Neural cell (in vitro differentiated cells): ENCODE data around the gene PNPLA1. TPM values are rescaled to one million over a fixed set of nuclear protein-coding genes. Genes with fewer than 3 reads are reported as not detected.

ENCODE experiments used
- H2AFZ ChIP-seq: fragments of 200-600, 300-800 bp; sonication (generic), shearing (Covaris generic); 2 replicates; pipeline ENCODE4 v1.6.0; 2014; ENCODE audit warnings: low read depth, mild to moderate bottlenecking, antibody characterized with exemption, low read length, moderate library complexity
- H3F3A ChIP-seq: fragments of 200-600 bp; shearing (Covaris generic); 2 replicates; pipeline ENCODE4 v1.6.1; 2016; ENCODE audit warnings: mild to moderate bottlenecking, moderate library complexity, mixed read lengths, antibody characterized with exemption, low read length; ENCODE audit not compliant: insufficient read depth, poor library complexity, severe bottlenecking
- H3K27ac ChIP-seq: fragments of 200-600, 300-800 bp; sonication (generic), shearing (Covaris generic); 2 replicates; pipeline ENCODE4 v1.5.1; 2014; ENCODE audit warnings: mild to moderate bottlenecking, low read length, moderate library complexity
- H3K27me3 ChIP-seq: fragments of 300-800, 200-600 bp; sonication (generic), shearing (Covaris generic); 2 replicates; pipeline ENCODE4 v1.6.0; 2014; ENCODE audit warnings: mild to moderate bottlenecking, low read depth, low read length, moderate library complexity; ENCODE audit not compliant: insufficient read depth
- H3K36me3 ChIP-seq: fragments of 300-800, 200-600 bp; sonication (generic), shearing (Covaris generic); 2 replicates; pipeline ENCODE4 v1.5.1; 2014; ENCODE audit warnings: mild to moderate bottlenecking, antibody characterized with exemption, low read length, moderate library complexity; ENCODE audit not compliant: insufficient read depth
- H3K4me2 ChIP-seq: fragments of 300-800, 200-600 bp; sonication (generic), shearing (Covaris generic); 2 replicates; pipeline ENCODE4 v1.6.0; 2014; ENCODE audit warnings: mild to moderate bottlenecking, low read length
- H3K4me3 ChIP-seq: fragments of 300-800, 200-600 bp; sonication (generic), shearing (Covaris generic); 2 replicates; pipeline ENCODE4 v1.5.1; 2014; ENCODE audit warnings: mild to moderate bottlenecking, low read length, moderate library complexity
- H3K79me2 ChIP-seq: fragments of 200-600 bp; shearing (Covaris generic); replicated peaks from 2 replicates; pipeline ENCODE4 v1.6.0; 2014; ENCODE audit warnings: mild to moderate bottlenecking, low read length, moderate library complexity; ENCODE audit not compliant: insufficient read depth
- H3K9ac ChIP-seq: fragments of 300-800, 200-600 bp; sonication (generic), shearing (Covaris generic); 2 replicates; pipeline ENCODE4 v1.6.1; 2016; ENCODE audit warnings: mild to moderate bottlenecking, low read length, mixed read lengths
- H3K9me2 ChIP-seq: fragments of 200-600 bp; shearing (Covaris generic); 2 replicates; pipeline ENCODE4 v1.6.1; 2016; ENCODE audit warnings: mild to moderate bottlenecking, low read length, mixed read lengths; ENCODE audit not compliant: insufficient read depth
- H3K9me3 ChIP-seq: fragments of 200-600, 300-800 bp; sonication (generic), shearing (Covaris generic); 2 replicates; pipeline ENCODE4 v1.6.1; 2016; ENCODE audit warnings: mild to moderate bottlenecking, mixed run types, low read length, moderate library complexity, mixed read lengths
- H4K20me1 ChIP-seq: fragments of 200-600 bp; shearing (Covaris generic); 2 replicates; pipeline ENCODE4 v1.6.1; 2016; ENCODE audit warnings: mild to moderate bottlenecking, mixed run types; ENCODE audit not compliant: insufficient read depth
- EP300 ChIP-seq: fragments of 450-650 bp; conservative IDR thresholded peaks from 2 replicates; pipeline ENCODE4 v1.6.1; 2014; ENCODE audit warnings: antibody characterized with exemption, mild to moderate bottlenecking, moderate library complexity; ENCODE audit not compliant: poor library complexity, severe bottlenecking
- EZH2 ChIP-seq: fragments of 200-600, 300-800 bp; shearing (Covaris generic), sonication (generic); IDR thresholded peaks from 2 replicates; pipeline ENCODE4 v1.6.1; 2014; ENCODE audit warnings: antibody characterized with exemption, low read length, borderline replicate concordance, mild to moderate bottlenecking; ENCODE audit not compliant: insufficient read depth, poor library complexity, severe bottlenecking
- MXI1 ChIP-seq: fragments of 450-650 bp; conservative IDR thresholded peaks from 2 replicates; pipeline ENCODE4 v1.6.1; 2014; ENCODE audit warnings: antibody characterized with exemption, mild to moderate bottlenecking; ENCODE audit not compliant: poor library complexity, severe bottlenecking
- POLR2AphosphoS5 ChIP-seq: IDR thresholded peaks from 2 replicates; pipeline ENCODE4 v1.6.1; 2012
- RAD21 ChIP-seq: fragments of 450-650 bp; conservative IDR thresholded peaks from 2 replicates; pipeline ENCODE4 v1.6.1; 2014; ENCODE audit warnings: antibody characterized with exemption, mild to moderate bottlenecking, moderate library complexity
- REST ChIP-seq: IDR thresholded peaks from 2 replicates; pipeline ENCODE4 v1.6.1; 2012; ENCODE audit warnings: borderline replicate concordance
- SMC3 ChIP-seq: fragments of 450-650 bp; conservative IDR thresholded peaks from 2 replicates; pipeline ENCODE4 v1.6.1; 2014; ENCODE audit warnings: antibody characterized with exemption, mild to moderate bottlenecking, moderate library complexity; ENCODE audit not compliant: poor library complexity
- TAF1 ChIP-seq: IDR thresholded peaks from 2 replicates; pipeline ENCODE4 v1.6.1; 2012; ENCODE audit warnings: low read depth
- polyA plus RNA-seq: library from polyadenylated mRNA; depleted of rRNA; stranded (reverse); fragments of >200 nt; gene quantifications from 2 replicates; pipeline ENCODE4 v1.2.3, GENCODE V29; 2014
- TF ChIP-seq, protein P1 (sequence below): fragments of 450-650 bp; IDR thresholded peaks from 2 replicates; pipeline ENCODE4 v1.5.1; 2014; ENCODE audit warnings: antibody characterized with exemption, mild to moderate bottlenecking, moderate library complexity; ENCODE audit not compliant: poor library complexity, severe bottlenecking

Gene PNPLA1
- polyA plus RNA-seq, 1 donor from 2014 or later = not detected

GRCh38 chr6:36242161-36242560 lies 27.7 kb upstream of the PNPLA1 start:
- no peaks in the 10 kb centered on the region for H4K20me1 ChIP-seq
- no peak overlapping the region for H3K4me2 ChIP-seq
- no peak overlapping the region for H3K4me3 ChIP-seq
- no peak overlapping the region for H2AFZ ChIP-seq
- no peaks in the 10 kb centered on the region for H3K27me3 ChIP-seq
- no peaks in the 10 kb centered on the region for H3F3A ChIP-seq
- no peak overlapping the region for H3K27ac ChIP-seq
- H3K36me3 ChIP-seq = no peaks in the 10 kb centered on the region
- no peaks in the 10 kb centered on the region for H3K9me3 ChIP-seq
- TF ChIP-seq TAF1 (no peak), MXI1 (no peak), EP300 (no peak), EZH2 (no peak), RAD21 (no peak), POLR2AphosphoS5 (no peak), REST (no peak), SMC3 (no peak)
- TF ChIP-seq, protein P1, sequence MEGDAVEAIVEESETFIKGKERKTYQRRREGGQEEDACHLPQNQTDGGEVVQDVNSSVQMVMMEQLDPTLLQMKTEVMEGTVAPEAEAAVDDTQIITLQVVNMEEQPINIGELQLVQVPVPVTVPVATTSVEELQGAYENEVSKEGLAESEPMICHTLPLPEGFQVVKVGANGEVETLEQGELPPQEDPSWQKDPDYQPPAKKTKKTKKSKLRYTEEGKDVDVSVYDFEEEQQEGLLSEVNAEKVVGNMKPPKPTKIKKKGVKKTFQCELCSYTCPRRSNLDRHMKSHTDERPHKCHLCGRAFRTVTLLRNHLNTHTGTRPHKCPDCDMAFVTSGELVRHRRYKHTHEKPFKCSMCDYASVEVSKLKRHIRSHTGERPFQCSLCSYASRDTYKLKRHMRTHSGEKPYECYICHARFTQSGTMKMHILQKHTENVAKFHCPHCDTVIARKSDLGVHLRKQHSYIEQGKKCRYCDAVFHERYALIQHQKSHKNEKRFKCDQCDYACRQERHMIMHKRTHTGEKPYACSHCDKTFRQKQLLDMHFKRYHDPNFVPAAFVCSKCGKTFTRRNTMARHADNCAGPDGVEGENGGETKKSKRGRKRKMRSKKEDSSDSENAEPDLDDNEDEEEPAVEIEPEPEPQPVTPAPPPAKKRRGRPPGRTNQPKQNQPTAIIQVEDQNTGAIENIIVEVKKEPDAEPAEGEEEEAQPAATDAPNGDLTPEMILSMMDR = no peak
- H3K79me2 ChIP-seq = no peaks in the 10 kb centered on the region
- no peaks in the 10 kb centered on the region for H3K9me2 ChIP-seq
- no peak overlapping the region for H3K9ac ChIP-seq

DNA sequence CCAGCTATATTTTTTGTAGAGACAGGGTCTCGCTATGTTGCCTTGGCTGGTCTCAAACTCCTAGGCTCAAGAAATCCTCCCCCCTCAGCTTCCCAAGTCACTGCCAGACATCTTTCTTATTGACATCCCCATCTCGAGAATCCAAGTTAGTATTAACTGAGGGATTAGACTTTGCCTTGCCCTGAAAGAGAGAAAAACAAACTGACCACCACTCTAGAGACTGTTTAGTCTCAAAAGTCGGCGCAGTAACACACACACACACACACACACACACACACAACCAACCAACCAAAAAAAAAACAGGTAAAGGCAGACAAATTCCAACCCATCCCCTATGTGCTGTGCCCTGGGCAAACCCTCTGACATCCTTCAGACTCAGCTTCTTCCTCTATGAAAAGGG lies 27.2 kb upstream of the PNPLA1 start:
- H2AFZ ChIP-seq = no peak overlapping the region
- H4K20me1 ChIP-seq = no peaks in the 10 kb centered on the region
- H3K36me3 ChIP-seq = no peaks in the 10 kb centered on the region
- H3K9me3 ChIP-seq = no peaks in the 10 kb centered on the region
- no peak overlapping the region for H3K27ac ChIP-seq
- H3K27me3 ChIP-seq = no peaks in the 10 kb centered on the region
- no peak overlapping the region for H3K4me3 ChIP-seq
- TF ChIP-seq EP300 = no peak
- no peak for TF ChIP-seq RAD21
- TF ChIP-seq TAF1 = no peak
- no peak overlapping the region for H3K9ac ChIP-seq
- H3K79me2 ChIP-seq = no peaks in the 10 kb centered on the region
- no peaks in the 10 kb centered on the region for H3K9me2 ChIP-seq
- no peaks in the 10 kb centered on the region for H3F3A ChIP-seq
- H3K4me2 ChIP-seq = no peak overlapping the region
